ENCODE measurements around the gene PIGS.

The PIGS gene

DNA sequence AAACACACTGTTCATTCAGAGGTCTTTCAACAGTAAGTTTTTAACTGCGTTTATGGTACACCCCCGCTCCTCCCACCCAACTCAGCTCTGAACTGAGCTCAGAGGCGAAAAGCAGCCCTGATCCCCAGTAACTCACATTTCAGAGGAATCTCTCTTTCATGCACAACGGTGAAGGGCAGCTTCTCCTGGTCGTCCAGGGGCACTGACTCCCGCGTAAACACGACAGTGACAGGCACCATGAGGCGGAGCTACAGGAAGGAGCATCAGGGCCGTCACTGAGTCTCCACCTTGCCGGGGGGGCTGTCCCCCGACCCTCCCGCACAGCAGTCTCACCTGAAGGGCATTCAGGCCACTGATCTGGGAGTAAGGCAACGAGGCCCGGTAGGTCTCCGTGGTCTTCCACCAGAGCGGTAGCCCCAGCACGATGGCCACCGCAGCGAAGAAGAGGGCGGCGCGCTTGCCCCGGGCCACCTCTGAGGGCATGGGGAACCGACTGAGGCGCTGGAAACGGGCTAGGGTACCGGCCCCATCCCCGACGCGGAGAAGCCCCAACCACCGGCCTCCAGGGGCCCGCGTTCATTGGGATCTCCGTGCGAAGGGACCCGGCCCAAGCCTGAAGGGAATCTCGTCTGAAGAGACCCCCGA is 486 bp downstream of the PIGS start:
- in situ Hi-C loops (cut with HindIII; ENCODE audit: low sequenced_read_pairs), result no loop called here
- H3K4me3 ChIP-seq (ENCODE audit: low read depth, low read length), result peak overlapping the region; percentile 72
- no peak for DNase-seq (ENCODE audit: low read depth, low spot score)
- TF ChIP-seq, protein P1, sequence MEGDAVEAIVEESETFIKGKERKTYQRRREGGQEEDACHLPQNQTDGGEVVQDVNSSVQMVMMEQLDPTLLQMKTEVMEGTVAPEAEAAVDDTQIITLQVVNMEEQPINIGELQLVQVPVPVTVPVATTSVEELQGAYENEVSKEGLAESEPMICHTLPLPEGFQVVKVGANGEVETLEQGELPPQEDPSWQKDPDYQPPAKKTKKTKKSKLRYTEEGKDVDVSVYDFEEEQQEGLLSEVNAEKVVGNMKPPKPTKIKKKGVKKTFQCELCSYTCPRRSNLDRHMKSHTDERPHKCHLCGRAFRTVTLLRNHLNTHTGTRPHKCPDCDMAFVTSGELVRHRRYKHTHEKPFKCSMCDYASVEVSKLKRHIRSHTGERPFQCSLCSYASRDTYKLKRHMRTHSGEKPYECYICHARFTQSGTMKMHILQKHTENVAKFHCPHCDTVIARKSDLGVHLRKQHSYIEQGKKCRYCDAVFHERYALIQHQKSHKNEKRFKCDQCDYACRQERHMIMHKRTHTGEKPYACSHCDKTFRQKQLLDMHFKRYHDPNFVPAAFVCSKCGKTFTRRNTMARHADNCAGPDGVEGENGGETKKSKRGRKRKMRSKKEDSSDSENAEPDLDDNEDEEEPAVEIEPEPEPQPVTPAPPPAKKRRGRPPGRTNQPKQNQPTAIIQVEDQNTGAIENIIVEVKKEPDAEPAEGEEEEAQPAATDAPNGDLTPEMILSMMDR (IDR thresholded peaks at IDR 0.05; ENCODE audit: low read depth, low read length), result no peak

DNA sequence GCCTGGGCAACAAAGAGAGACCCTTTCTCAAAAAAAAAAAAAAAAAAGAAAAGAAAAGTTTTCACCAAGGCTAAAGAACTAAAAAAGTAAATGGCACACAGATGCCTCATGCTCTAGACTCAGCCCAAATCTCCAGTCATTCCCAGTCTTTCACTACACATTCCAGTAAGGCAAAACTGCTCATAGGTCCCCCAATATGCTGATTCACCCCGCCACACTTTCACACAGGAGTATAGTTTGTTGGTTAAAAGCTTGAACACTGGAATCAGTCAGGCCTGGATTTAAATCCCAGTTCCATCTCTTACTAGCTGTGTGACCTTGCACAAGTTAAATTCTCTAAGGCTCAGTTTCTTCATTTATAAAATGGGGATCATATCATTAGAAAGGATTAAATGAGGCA is 1.9 kb downstream of the PIGS start:
- no peak for DNase-seq (ENCODE audit: low read depth, low spot score)
- in situ Hi-C loops (cut with HindIII; ENCODE audit: low sequenced_read_pairs), result no loop called here
- H3K4me3 ChIP-seq (ENCODE audit: low read depth, low read length), result no peak overlapping the region
- TF ChIP-seq, protein P1 (IDR thresholded peaks at IDR 0.05; ENCODE audit: low read depth, low read length), result no peak

DNA sequence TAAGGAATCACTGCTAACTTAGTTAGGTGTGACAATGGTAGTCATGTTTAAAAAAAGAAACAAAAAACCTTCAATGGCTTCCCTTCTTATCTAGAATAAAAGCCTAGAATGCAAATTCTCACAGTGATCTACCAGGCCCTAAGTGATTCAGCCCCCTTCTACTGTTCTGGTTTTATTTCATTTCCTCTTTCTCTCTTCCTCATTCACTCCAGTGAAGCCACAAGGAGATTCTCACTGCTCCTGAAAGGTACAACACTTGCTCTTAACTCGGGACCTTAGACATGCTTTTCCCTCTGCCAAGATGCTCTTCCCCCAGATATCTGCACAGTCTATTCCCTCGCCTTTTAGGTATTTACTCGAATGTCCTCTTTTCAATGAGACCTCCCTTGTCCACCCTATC is 3.7 kb downstream of the PIGS start:
- TF ChIP-seq, protein P1 (IDR thresholded peaks at IDR 0.05; ENCODE audit: low read depth, low read length), result no peak
- no peak overlapping the region for H3K4me3 ChIP-seq (ENCODE audit: low read depth, low read length)
- in situ Hi-C loops (cut with HindIII; ENCODE audit: low sequenced_read_pairs), result no loop called here
- no peak for DNase-seq (ENCODE audit: low read depth, low spot score)

DNA sequence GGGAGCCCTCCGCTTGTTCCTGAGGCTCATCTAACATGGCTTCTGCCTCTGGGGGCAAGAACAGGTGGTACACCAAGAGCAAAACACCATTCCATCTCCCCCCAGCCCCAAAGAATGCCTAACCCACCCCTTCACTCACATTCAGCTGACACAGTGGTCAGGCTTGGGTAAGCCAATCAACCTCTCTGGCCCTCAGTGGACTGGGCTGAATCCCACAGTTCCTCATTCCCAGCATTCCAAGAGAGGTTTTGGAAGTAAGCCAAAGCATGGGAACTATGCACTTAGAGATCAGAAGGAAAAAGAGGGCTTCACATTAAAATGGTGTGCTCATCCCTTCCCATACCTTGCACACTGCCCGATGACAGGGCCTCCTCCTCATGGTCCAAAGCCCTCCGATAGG is 7.8 kb downstream of the PIGS start:
- H3K4me3 ChIP-seq (ENCODE audit: low read depth, low read length), result no peak overlapping the region
- no peak for DNase-seq (ENCODE audit: low read depth, low spot score)
- in situ Hi-C loops (cut with HindIII; ENCODE audit: low sequenced_read_pairs), result no loop called here
- TF ChIP-seq, protein P1 (IDR thresholded peaks at IDR 0.05; ENCODE audit: low read depth, low read length), result no peak

DNA sequence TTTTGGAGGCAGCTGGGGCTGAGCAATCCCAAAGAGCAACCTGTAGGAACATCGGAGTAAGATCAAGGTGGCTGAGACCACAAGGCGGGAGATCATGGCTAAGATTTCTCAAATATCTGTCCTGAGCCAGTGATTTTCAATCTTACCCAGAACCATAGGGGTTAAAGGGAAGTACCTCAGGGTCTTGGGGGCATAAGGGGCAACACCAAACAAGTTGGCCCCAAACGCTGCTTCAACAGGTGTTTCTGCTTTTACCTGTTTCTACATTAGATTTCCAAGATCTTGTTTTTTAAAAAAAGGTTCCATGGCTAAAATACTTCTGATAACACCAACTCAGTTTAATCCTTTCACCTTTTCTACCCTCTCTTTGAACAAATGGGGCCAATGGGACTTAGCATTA is 16.3 kb downstream of the PIGS start:
- in situ Hi-C loops (cut with HindIII; ENCODE audit: low sequenced_read_pairs), result no loop called here
- H3K4me3 ChIP-seq (ENCODE audit: low read depth, low read length), result no peak overlapping the region
- no peak for DNase-seq (ENCODE audit: low read depth, low spot score)
- TF ChIP-seq, protein P1 (IDR thresholded peaks at IDR 0.05; ENCODE audit: low read depth, low read length), result no peak

DNA sequence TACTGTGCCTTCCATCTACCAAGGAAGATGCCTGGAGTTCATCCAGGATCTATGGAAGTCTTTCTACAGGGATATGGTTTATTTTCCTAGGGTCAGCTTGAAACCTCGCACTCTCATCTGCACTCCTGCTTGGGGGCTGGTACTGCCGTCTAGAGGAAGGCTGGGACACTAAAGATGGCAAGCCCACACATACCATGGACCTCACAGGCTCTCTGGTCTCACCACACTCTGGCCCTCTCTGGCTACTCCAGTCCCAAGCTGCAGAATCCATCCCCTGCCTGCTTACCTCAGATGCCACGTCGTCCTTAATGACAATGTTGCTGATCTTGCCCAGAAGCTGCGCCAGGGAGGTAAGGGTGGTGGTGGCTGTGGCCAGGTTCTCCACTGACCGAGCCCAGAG is 16.8 kb downstream of the PIGS start:
- TF ChIP-seq, protein P1 (IDR thresholded peaks at IDR 0.05; ENCODE audit: low read depth, low read length), result no peak
- no peak for DNase-seq (ENCODE audit: low read depth, low spot score)
- in situ Hi-C loops (cut with HindIII; ENCODE audit: low sequenced_read_pairs), result no loop called here
- no peak overlapping the region for H3K4me3 ChIP-seq (ENCODE audit: low read depth, low read length)

Measured in astrocyte of the spinal cord (primary cell).